H9 (cell line): ENCODE data around the gene RASGRF1. TPM values are rescaled to one million over a fixed set of nuclear protein-coding genes. Genes with fewer than 3 reads are reported as not detected.

ENCODE experiments used
- DNase-seq: peaks from one replicate; pipeline ENCODE4 v3.0.0-alpha.2; 2017
- H2AFZ ChIP-seq: one replicate; pipeline ENCODE4 v1.6.1; 2013; ENCODE audit warnings: mild to moderate bottlenecking, low read length, control low read depth, moderate library complexity
- H2AK5ac ChIP-seq: 2 replicates; pipeline ENCODE4 v1.6.1; 2013; ENCODE audit warnings: low read length, control low read depth, mixed read lengths; ENCODE audit not compliant: insufficient read length
- H2BK120ac ChIP-seq: one replicate; pipeline ENCODE4 v1.6.1; 2013; ENCODE audit warnings: low read depth, mild to moderate bottlenecking, low read length, control low read depth, inconsistent platforms; ENCODE audit not compliant: poor library complexity, severe bottlenecking
- H2BK12ac ChIP-seq: 2 replicates; pipeline ENCODE4 v1.6.1; 2013; ENCODE audit warnings: low read length, control low read depth, mixed read lengths, low read depth; ENCODE audit not compliant: insufficient read length
- H2BK15ac ChIP-seq: 2 replicates; pipeline ENCODE4 v1.6.1; 2013; ENCODE audit warnings: low read depth, low read length, control low read depth
- H2BK20ac ChIP-seq: one replicate; pipeline ENCODE4 v1.6.1; 2013; ENCODE audit warnings: low read depth, mild to moderate bottlenecking, low read length, control low read depth, inconsistent platforms; ENCODE audit not compliant: poor library complexity, severe bottlenecking
- H2BK5ac ChIP-seq: 2 replicates; pipeline ENCODE4 v1.6.1; 2013; ENCODE audit warnings: low read length, control low read depth, mixed read lengths; ENCODE audit not compliant: insufficient read length
- H3K14ac ChIP-seq: 2 replicates; pipeline ENCODE4 v1.6.1; 2013; ENCODE audit warnings: low read length, control low read depth; ENCODE audit not compliant: insufficient read depth
- H3K18ac ChIP-seq: 2 replicates; pipeline ENCODE4 v1.6.1; 2013; ENCODE audit warnings: low read depth, mild to moderate bottlenecking, mixed read lengths, low read length, control low read depth; ENCODE audit not compliant: insufficient read length
- H3K23ac ChIP-seq: 2 replicates; pipeline ENCODE4 v1.6.1; 2013; ENCODE audit warnings: low read length, control low read depth, mixed read lengths, low read depth; ENCODE audit not compliant: insufficient read length
- H3K23me2 ChIP-seq: 2 replicates; pipeline ENCODE4 v1.6.1; 2013; ENCODE audit warnings: low read depth, mild to moderate bottlenecking, mixed read lengths, low read length, control low read depth; ENCODE audit not compliant: insufficient read length, poor library complexity, severe bottlenecking
- H3K27ac ChIP-seq: 2 replicates; pipeline ENCODE4 v1.5.1; 2013; ENCODE audit warnings: low read length, control low read depth, mixed read lengths, low read depth; ENCODE audit not compliant: insufficient read length
- H3K27me3 ChIP-seq: 2 replicates; pipeline ENCODE4 v1.6.1; 2013; ENCODE audit warnings: low read length, control low read depth, inconsistent platforms; ENCODE audit not compliant: insufficient read depth
- H3K4ac ChIP-seq: 2 replicates; pipeline ENCODE4 v1.6.1; 2013; ENCODE audit warnings: low read depth, mild to moderate bottlenecking, control low read depth, inconsistent platforms, low read length, moderate library complexity
- H3K4me1 ChIP-seq: 2 replicates; pipeline ENCODE4 v1.6.1; 2013; ENCODE audit warnings: low read length, control low read depth, inconsistent platforms; ENCODE audit not compliant: insufficient read depth
- H3K4me2 ChIP-seq: 2 replicates; pipeline ENCODE4 v1.6.1; 2013; ENCODE audit warnings: low read length, control low read depth, mixed read lengths; ENCODE audit not compliant: insufficient read length, insufficient read depth
- H3K56ac ChIP-seq: 2 replicates; pipeline ENCODE4 v1.6.1; 2013; ENCODE audit warnings: low read depth, mild to moderate bottlenecking, mixed read lengths, low read length, control low read depth; ENCODE audit not compliant: insufficient read length
- H3K79me1 ChIP-seq: 2 replicates; pipeline ENCODE4 v1.6.1; 2013; ENCODE audit warnings: low read depth, mild to moderate bottlenecking, moderate library complexity, low read length, control low read depth, inconsistent platforms; ENCODE audit not compliant: insufficient read depth, poor library complexity, severe bottlenecking
- H3K79me2 ChIP-seq: 2 replicates; pipeline ENCODE4 v1.6.1; 2013; ENCODE audit warnings: low read length, control low read depth, inconsistent platforms; ENCODE audit not compliant: insufficient read depth
- H3K9ac ChIP-seq: 2 replicates; pipeline ENCODE4 v1.6.1; 2013; ENCODE audit warnings: low read length, control low read depth, mixed read lengths; ENCODE audit not compliant: insufficient read length; ENCODE audit errors: extremely low read depth
- H3K9me3 ChIP-seq: one replicate; pipeline ENCODE4 v1.6.1; 2013; ENCODE audit warnings: low read depth, low read length, inconsistent platforms; ENCODE audit not compliant: control insufficient read depth
- H3T11ph ChIP-seq: one replicate; pipeline ENCODE4 v1.6.1; 2013; ENCODE audit warnings: mild to moderate bottlenecking, low read length, control low read depth, inconsistent platforms
- H4K20me1 ChIP-seq: one replicate; pipeline ENCODE4 v1.6.1; 2013; ENCODE audit not compliant: control insufficient read depth, insufficient read length, insufficient read depth
- H4K5ac ChIP-seq: 2 replicates; pipeline ENCODE4 v1.6.1; 2013; ENCODE audit warnings: low read depth, mild to moderate bottlenecking, mixed read lengths, low read length, control low read depth; ENCODE audit not compliant: insufficient read length
- H4K8ac ChIP-seq: replicated peaks from 2 replicates; pipeline ENCODE4 v1.6.1; 2013; ENCODE audit warnings: low read length, control low read depth, mixed read lengths, low read depth; ENCODE audit not compliant: insufficient read length
- H4K91ac ChIP-seq: 2 replicates; pipeline ENCODE4 v1.6.1; 2013; ENCODE audit warnings: low read depth, mild to moderate bottlenecking, moderate library complexity, mixed read lengths, low read length, control low read depth; ENCODE audit not compliant: insufficient read length
- H3K27ac Mint-ChIP-seq, 3 experiments: 2 replicates in 2 of 3; 3 replicates in 1 of 3; pipeline ENCODE4 v1.8.0; 2020 to 2021; ENCODE audit warnings: mixed read lengths in 3 of 3, mild to moderate bottlenecking in 1 of 3, moderate library complexity in 1 of 3
- H3K27me3 Mint-ChIP-seq: 2 replicates; pipeline ENCODE4 v1.8.0; 2021; ENCODE audit warnings: low read depth, mild to moderate bottlenecking, moderate library complexity, mixed read lengths
- H3K36me3 Mint-ChIP-seq, 3 experiments: 2 replicates in 2 of 3; 3 replicates in 1 of 3; pipeline ENCODE4 v1.8.0; 2020 to 2021; ENCODE audit warnings: low read depth in 3 of 3, mixed read lengths in 3 of 3; ENCODE audit not compliant: insufficient read depth in 1 of 3
- H3K4me1 Mint-ChIP-seq, 2 experiments: 2 replicates each; pipeline ENCODE4 v1.8.0; 2020; ENCODE audit warnings: mixed read lengths in 2 of 2
- H3K4me3 Mint-ChIP-seq, 2 experiments: 2 replicates in 1 of 2; 3 replicates in 1 of 2; pipeline ENCODE4 v1.8.0; 2020 to 2021; ENCODE audit warnings: mild to moderate bottlenecking in 2 of 2, mixed read lengths in 2 of 2, moderate library complexity in 1 of 2
- H3K9me3 Mint-ChIP-seq, 2 experiments: 2 replicates in 1 of 2; 3 replicates in 1 of 2; pipeline ENCODE4 v1.8.0; 2020; ENCODE audit warnings: mild to moderate bottlenecking in 2 of 2, mixed read lengths in 2 of 2, moderate library complexity in 1 of 2
- CTCF ChIP-seq: fragments of 200-600 bp; sonication (generic); conservative IDR thresholded peaks from 3 replicates; pipeline ENCODE4 v1.8.0; 2021; ENCODE audit warnings: antibody characterized with exemption, mild to moderate bottlenecking
- WGBS: extraction: QIAGEN DNeasy Blood & Tissue Kit; methylation state at CpG from one replicate; pipeline ENCODE4 v1.1.7; 2013; ENCODE audit warnings: missing lambda C conversion rate, low lambda C conversion rate, mixed read lengths; ENCODE audit not compliant: insufficient read length; ENCODE audit errors: extremely low coverage; 5-methylcytosine and 5-hydroxymethylcytosine counted together
- total RNA-seq: library from RNA; stranded (reverse); gene quantifications from 2 replicates; pipeline ENCODE4 v1.2.1, GENCODE V29; 2021

RASGRF1 gene
- total RNA-seq, 1 experiment from 2014 or later = 0.48 TPM

- Histone ChIP-seq H2BK5ac (no peak overlapping the region), H2BK12ac (no peak overlapping the region), H4K8ac (no peak overlapping the region), H2AK5ac (no peak overlapping the region), H2BK120ac (no peak overlapping the region), H3K27ac (no peak overlapping the region), H2BK20ac (no peak overlapping the region), H3K56ac (no peak overlapping the region), H3K79me2 (no peaks in the 10 kb centered on the region), H3K79me1 (no peaks in the 10 kb centered on the region), H3K4me1 (no peaks in the 10 kb centered on the region), H3K23ac (no peak overlapping the region), H4K20me1 (peaks cover 4% of the 10 kb centered on the region), H2BK15ac (no peak overlapping the region), H3K4me2 (peak overlapping the region; percentile 39), H3K27me3 (peaks cover 83% of the 10 kb centered on the region; the same call in 1 of the 2 replicates), H3K23me2 (peaks cover 27% of the 10 kb centered on the region), H3K18ac (no peak overlapping the region), H2AFZ (no peak overlapping the region), H3K4ac (no peak overlapping the region), H3T11ph (no peak overlapping the region), H3K14ac (no peak overlapping the region), H4K5ac (no peak overlapping the region), H4K91ac (no peak overlapping the region), H3K9me3 (no peaks in the 10 kb centered on the region), H3K9ac (no peak overlapping the region)
- Mint-ChIP-seq H3K9me3 (peaks cover 5 to 7% of the 10 kb centered on the region in 2 experiments; a peak in 3 of 5 replicates), H3K4me3 (peak overlapping the region in 1 of 2 experiments; percentile 90; a peak in 1 of 5 replicates), H3K4me1 (peaks cover 9 to 19% of the 10 kb centered on the region in 2 experiments), H3K36me3 (no peaks in the 10 kb centered on the region; a peak in 2 of 7 replicates), H3K27me3 (peaks cover 100% of the 10 kb centered on the region), H3K27ac (no peak overlapping the region)
- TF ChIP-seq CTCF = no peak
- peak; percentile 17 for DNase-seq
- no CpG with 5 or more reads among the region's 7 CpGs for WGBS
Observed at GRCh38 chr15:79088426-79089205, 2.0 kb downstream of the RASGRF1 start.
